Astrocyte of the spinal cord (primary cell): ENCODE results near the gene GDF15.

ENCODE experiments used
- DNase-seq: peaks from one replicate; pipeline ENCODE4 v3.0.0; 2011; ENCODE audit warnings: low read depth, low spot score
- H3K4me3 ChIP-seq: 2 replicates; pipeline ENCODE4 v1.5.1; 2011; ENCODE audit warnings: low read depth, mild to moderate bottlenecking, low read length, moderate library complexity
- in situ Hi-C: cut with HindIII; loops from 2 replicates; pipeline ENCODE4 v1.10.0; 2017; ENCODE audit warnings: low sequenced_read_pairs
- TF ChIP-seq, protein P1 (sequence below): IDR thresholded peaks from 2 replicates; pipeline ENCODE4 v1.5.1; 2012; ENCODE audit warnings: low read depth, mild to moderate bottlenecking, low read length, inconsistent platforms

Gene GDF15

DNA sequence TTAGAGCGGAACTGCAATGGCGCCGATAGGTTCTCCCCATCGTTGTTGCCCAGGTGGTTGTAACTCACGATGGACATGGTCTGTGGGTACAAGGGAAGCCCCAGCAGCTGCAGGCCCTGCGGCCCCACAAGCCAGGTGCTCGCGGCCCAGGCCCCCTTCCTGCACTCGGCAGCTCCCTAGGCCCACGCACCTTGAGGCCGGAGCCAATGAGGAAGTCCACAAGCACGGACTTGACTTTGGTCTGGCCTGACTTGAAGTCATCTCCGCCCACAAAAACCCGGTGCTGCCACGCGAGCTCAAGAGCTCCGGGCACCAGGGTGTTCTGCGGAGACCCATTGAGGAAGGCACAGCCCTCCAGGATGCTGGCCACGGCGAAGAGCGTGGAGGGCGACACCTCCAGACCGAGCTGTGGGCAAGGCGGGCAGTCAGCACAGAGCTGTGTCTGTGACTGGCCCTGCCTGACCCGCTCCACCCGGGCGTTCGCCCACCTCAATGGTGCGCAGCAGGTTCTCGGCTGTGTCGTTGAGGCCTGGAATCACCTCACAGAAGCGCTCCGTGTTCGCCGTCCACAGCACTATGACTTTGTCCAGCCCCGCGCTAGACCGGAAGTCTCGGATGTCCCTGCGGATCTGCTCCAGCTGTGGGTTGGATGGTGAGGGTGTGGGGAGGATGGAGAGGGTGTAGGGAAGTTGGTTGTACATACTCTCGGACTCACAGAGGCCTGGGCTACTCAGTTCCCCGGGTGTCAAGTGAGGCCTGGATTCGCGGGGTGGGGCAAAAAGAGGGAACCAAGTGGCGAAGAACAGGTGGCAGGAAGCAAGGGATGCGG lies 50.1 kb downstream of the GDF15 start:
- in situ Hi-C loops = no loop called here
- TF ChIP-seq, protein P1, sequence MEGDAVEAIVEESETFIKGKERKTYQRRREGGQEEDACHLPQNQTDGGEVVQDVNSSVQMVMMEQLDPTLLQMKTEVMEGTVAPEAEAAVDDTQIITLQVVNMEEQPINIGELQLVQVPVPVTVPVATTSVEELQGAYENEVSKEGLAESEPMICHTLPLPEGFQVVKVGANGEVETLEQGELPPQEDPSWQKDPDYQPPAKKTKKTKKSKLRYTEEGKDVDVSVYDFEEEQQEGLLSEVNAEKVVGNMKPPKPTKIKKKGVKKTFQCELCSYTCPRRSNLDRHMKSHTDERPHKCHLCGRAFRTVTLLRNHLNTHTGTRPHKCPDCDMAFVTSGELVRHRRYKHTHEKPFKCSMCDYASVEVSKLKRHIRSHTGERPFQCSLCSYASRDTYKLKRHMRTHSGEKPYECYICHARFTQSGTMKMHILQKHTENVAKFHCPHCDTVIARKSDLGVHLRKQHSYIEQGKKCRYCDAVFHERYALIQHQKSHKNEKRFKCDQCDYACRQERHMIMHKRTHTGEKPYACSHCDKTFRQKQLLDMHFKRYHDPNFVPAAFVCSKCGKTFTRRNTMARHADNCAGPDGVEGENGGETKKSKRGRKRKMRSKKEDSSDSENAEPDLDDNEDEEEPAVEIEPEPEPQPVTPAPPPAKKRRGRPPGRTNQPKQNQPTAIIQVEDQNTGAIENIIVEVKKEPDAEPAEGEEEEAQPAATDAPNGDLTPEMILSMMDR = no peak

GRCh38 chr19:18436671-18437490 lies 50.9 kb downstream of the GDF15 start:
- in situ Hi-C loops = no loop called here
- peak; percentile 86 for DNase-seq
- H3K4me3 ChIP-seq = peak overlapping the region; percentile 57
- TF ChIP-seq, protein P1 = no peak

More for the DNA sequence above, 50.1 kb downstream of the GDF15 start:
- H3K4me3 ChIP-seq = peak overlapping the region; percentile 57
- DNase-seq = no peak

GRCh38 chr19:18437491-18438330 lies 51.8 kb downstream of the GDF15 start, which contains the start of gene ISYNA1:
Gene ISYNA1, minus strand, starts transcription at chr19:18438133. Its CDS starts 154 bp downstream, at chr19:18437979.
- DNase-seq = peak; percentile 58
- peak within 1 kb of the TSS; percentile 57 for H3K4me3 ChIP-seq
- in situ Hi-C loops = no loop called here
- TF ChIP-seq, protein P1 = no peak

GRCh38 chr19:18438331-18439024 lies 52.5 kb downstream of the GDF15 start:
- in situ Hi-C loops = no loop called here
- TF ChIP-seq, protein P1 = no peak
- H3K4me3 ChIP-seq = peak overlapping the region; percentile 28
- DNase-seq = peak; percentile 37
